ENCODE data around the gene U2SURP. TPM values are rescaled to one million over a fixed set of nuclear protein-coding genes. Genes with fewer than 3 reads are reported as not detected.

The U2SURP gene
- total and polyA plus RNA-seq, 10 of the 15 experiments (the other 5 are each of a cell fraction or from before 2014, with no cell fraction given), result 76.3 to 277 (median 150) TPM

DNA sequence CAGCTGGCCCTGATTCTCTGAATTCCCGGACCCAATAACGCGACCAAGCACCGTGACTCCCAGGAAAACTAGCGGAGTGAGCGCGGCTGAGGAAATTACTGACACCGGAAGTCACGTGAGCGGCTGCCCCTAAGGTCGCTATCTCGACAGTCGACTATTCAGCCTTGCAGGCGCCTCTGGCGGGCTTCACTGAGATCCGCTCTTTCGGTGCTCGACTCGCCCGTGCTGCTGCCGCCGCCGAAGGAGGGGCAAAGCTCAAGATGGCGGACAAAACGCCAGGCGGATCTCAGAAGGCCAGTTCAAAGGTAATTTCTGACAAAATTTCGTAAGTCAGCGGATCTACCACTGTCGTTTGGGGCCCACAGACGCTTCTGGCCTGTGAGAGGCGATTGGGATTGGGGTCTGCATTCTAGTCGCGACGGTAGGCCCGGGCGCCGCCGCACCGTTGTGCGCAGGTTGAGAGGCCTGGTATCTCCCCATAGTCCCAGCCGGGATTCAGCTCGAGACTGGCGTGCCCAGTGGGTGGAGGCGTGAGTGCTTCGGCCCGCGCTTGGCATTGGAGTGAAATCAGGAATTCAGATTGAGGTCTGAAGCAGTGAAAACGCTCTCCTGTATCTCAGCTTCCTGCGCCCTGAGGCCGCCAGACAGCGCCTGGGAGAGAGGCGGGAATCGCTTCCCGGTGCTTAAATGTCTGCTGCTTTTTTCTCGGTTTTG, at the start of gene U2SURP (continued):
- TF ChIP-seq, protein P1, sequence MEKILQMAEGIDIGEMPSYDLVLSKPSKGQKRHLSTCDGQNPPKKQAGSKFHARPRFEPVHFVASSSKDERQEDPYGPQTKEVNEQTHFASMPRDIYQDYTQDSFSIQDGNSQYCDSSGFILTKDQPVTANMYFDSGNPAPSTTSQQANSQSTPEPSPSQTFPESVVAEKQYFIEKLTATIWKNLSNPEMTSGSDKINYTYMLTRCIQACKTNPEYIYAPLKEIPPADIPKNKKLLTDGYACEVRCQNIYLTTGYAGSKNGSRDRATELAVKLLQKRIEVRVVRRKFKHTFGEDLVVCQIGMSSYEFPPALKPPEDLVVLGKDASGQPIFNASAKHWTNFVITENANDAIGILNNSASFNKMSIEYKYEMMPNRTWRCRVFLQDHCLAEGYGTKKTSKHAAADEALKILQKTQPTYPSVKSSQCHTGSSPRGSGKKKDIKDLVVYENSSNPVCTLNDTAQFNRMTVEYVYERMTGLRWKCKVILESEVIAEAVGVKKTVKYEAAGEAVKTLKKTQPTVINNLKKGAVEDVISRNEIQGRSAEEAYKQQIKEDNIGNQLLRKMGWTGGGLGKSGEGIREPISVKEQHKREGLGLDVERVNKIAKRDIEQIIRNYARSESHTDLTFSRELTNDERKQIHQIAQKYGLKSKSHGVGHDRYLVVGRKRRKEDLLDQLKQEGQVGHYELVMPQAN (conservative IDR thresholded peaks at IDR 0.05), result no peak; the same call in 1 of the 2 replicates
- TF ChIP-seq BACH1 (IDR thresholded peaks at IDR 0.05; ENCODE audit: borderline replicate concordance) (peak; percentile 38; the same call in 1 of the 2 replicates), NR2F1 (conservative IDR thresholded peaks at IDR 0.05) (peak; percentile 100), STAT3 (IDR thresholded peaks at IDR 0.05; ENCODE audit: low read depth, low read length) (no peak), ZBED1 (IDR thresholded peaks at IDR 0.05; ENCODE audit: borderline replicate concordance) (no peak), IRF4 (IDR thresholded peaks at IDR 0.05; ENCODE audit: low read depth, low read length) (0 out of 2 replicates have a peak, but pooled peaks have one; percentile 44), DPF2 (IDR thresholded peaks at IDR 0.05) (peak; percentile 67; the same call in 1 of the 2 replicates), HCFC1 (IDR thresholded peaks at IDR 0.05; ENCODE audit: low read length) (peak; percentile 82), POLR2AphosphoS5 (IDR thresholded peaks at IDR 0.05; ENCODE audit: low read length) (peak; percentile 93), NRF1 (conservative IDR thresholded peaks at IDR 0.05; ENCODE audit: low read depth, low read length) (no peak), GABPA (IDR thresholded peaks at IDR 0.05; ENCODE audit: low read depth) (peak; percentile 89), RELA (IDR thresholded peaks at IDR 0.05; ENCODE audit: borderline replicate concordance, partially characterized antibody) (peak; percentile 73), ZNF24 (IDR thresholded peaks at IDR 0.05) (peak; percentile 49)
- TF ChIP-seq, protein P2, sequence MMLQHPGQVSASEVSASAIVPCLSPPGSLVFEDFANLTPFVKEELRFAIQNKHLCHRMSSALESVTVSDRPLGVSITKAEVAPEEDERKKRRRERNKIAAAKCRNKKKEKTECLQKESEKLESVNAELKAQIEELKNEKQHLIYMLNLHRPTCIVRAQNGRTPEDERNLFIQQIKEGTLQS (IDR thresholded peaks at IDR 0.05; ENCODE audit: borderline replicate concordance, extremely low read depth, low read depth, low read length), result peak; percentile 90
- TF ChIP-seq, protein P3, sequence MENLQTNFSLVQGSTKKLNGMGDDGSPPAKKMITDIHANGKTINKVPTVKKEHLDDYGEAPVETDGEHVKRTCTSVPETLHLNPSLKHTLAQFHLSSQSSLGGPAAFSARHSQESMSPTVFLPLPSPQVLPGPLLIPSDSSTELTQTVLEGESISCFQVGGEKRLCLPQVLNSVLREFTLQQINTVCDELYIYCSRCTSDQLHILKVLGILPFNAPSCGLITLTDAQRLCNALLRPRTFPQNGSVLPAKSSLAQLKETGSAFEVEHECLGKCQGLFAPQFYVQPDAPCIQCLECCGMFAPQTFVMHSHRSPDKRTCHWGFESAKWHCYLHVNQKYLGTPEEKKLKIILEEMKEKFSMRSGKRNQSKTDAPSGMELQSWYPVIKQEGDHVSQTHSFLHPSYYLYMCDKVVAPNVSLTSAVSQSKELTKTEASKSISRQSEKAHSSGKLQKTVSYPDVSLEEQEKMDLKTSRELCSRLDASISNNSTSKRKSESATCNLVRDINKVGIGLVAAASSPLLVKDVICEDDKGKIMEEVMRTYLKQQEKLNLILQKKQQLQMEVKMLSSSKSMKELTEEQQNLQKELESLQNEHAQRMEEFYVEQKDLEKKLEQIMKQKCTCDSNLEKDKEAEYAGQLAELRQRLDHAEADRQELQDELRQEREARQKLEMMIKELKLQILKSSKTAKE (IDR thresholded peaks at IDR 0.05; ENCODE audit: low read depth, poor library complexity, severe bottlenecking), result peak; percentile 89
- TF ChIP-seq, protein P4, sequence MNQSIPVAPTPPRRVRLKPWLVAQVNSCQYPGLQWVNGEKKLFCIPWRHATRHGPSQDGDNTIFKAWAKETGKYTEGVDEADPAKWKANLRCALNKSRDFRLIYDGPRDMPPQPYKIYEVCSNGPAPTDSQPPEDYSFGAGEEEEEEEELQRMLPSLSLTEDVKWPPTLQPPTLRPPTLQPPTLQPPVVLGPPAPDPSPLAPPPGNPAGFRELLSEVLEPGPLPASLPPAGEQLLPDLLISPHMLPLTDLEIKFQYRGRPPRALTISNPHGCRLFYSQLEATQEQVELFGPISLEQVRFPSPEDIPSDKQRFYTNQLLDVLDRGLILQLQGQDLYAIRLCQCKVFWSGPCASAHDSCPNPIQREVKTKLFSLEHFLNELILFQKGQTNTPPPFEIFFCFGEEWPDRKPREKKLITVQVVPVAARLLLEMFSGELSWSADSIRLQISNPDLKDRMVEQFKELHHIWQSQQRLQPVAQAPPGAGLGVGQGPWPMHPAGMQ (IDR thresholded peaks at IDR 0.05; ENCODE audit: borderline replicate concordance), result no peak
- TF ChIP-seq, protein P5, sequence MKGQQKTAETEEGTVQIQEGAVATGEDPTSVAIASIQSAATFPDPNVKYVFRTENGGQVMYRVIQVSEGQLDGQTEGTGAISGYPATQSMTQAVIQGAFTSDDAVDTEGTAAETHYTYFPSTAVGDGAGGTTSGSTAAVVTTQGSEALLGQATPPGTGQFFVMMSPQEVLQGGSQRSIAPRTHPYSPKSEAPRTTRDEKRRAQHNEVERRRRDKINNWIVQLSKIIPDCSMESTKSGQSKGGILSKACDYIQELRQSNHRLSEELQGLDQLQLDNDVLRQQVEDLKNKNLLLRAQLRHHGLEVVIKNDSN (IDR thresholded peaks at IDR 0.05; ENCODE audit: borderline replicate concordance, extremely low read length, insufficient read depth, low read depth, low read length), result peak; percentile 95
- TF ChIP-seq, protein P6, sequence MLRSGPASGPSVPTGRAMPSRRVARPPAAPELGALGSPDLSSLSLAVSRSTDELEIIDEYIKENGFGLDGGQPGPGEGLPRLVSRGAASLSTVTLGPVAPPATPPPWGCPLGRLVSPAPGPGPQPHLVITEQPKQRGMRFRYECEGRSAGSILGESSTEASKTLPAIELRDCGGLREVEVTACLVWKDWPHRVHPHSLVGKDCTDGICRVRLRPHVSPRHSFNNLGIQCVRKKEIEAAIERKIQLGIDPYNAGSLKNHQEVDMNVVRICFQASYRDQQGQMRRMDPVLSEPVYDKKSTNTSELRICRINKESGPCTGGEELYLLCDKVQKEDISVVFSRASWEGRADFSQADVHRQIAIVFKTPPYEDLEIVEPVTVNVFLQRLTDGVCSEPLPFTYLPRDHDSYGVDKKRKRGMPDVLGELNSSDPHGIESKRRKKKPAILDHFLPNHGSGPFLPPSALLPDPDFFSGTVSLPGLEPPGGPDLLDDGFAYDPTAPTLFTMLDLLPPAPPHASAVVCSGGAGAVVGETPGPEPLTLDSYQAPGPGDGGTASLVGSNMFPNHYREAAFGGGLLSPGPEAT (IDR thresholded peaks at IDR 0.05; ENCODE audit: low read depth), result peak; percentile 100
- TF ChIP-seq, protein P7, sequence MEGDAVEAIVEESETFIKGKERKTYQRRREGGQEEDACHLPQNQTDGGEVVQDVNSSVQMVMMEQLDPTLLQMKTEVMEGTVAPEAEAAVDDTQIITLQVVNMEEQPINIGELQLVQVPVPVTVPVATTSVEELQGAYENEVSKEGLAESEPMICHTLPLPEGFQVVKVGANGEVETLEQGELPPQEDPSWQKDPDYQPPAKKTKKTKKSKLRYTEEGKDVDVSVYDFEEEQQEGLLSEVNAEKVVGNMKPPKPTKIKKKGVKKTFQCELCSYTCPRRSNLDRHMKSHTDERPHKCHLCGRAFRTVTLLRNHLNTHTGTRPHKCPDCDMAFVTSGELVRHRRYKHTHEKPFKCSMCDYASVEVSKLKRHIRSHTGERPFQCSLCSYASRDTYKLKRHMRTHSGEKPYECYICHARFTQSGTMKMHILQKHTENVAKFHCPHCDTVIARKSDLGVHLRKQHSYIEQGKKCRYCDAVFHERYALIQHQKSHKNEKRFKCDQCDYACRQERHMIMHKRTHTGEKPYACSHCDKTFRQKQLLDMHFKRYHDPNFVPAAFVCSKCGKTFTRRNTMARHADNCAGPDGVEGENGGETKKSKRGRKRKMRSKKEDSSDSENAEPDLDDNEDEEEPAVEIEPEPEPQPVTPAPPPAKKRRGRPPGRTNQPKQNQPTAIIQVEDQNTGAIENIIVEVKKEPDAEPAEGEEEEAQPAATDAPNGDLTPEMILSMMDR (IDR thresholded peaks at IDR 0.05 in 2 of 3, conservative IDR thresholded peaks at IDR 0.05 in 1 of 3; ENCODE audit: control insufficient read depth in 2 of 3, extremely low read depth in 1 of 3, insufficient read depth in 1 of 3, low read depth in 3 of 3, low read length in 3 of 3), result no peak
